Measurements from ENCODE around the gene SSNA1. TPM values are rescaled to one million over a fixed set of nuclear protein-coding genes. Genes with fewer than 3 reads are reported as not detected.

Gene SSNA1
- total RNA-seq, 1 experiment from 2014 or later: 62.3 TPM

- Mint-ChIP-seq H3K36me3 (ENCODE audit: insufficient read depth, unreplicated experiment) (peaks cover 45% of the 10 kb centered on the region), H3K4me3 (ENCODE audit: unreplicated experiment) (no peak overlapping the region), H3K27me3 (ENCODE audit: insufficient read depth, unreplicated experiment) (no peaks in the 10 kb centered on the region), H3K4me1 (ENCODE audit: low read depth, unreplicated experiment) (peaks cover 13% of the 10 kb centered on the region), H3K27ac (ENCODE audit: unreplicated experiment) (no peak overlapping the region), H3K9me3 (ENCODE audit: unreplicated experiment) (no peaks in the 10 kb centered on the region)
- peaks cover 7% of the 10 kb centered on the region; the same call in 1 of the 2 replicates for H3K4me1 ChIP-seq
- DNase-seq: no peak
- H3K9me3 ChIP-seq: no peaks in the 10 kb centered on the region
- no peak overlapping the region for H3K4me3 ChIP-seq (ENCODE audit: low read depth, low read length)
- H3K27me3 ChIP-seq (replicated peaks; ENCODE audit: control insufficient read depth, insufficient read depth, low read length): no peaks in the 10 kb centered on the region
- POLR2A ChIA-PET: no interaction called here
- H3K36me3 ChIP-seq (ENCODE audit: control insufficient read depth, insufficient read depth, low read length): peaks cover 2% of the 10 kb centered on the region
- BruUV-seq (replicated peaks): no TSS peak
- TF ChIP-seq CTCF (IDR thresholded peaks at IDR 0.05; ENCODE audit: insufficient read depth in 1 of 2, low read depth in 1 of 2, low read length in 1 of 2, severe bottlenecking in 1 of 2, unreplicated experiment in 1 of 2): no peak
- intact Hi-C loops (cut with micrococcal nuclease; ENCODE audit: unreplicated experiment): no loop called here
- CTCF ChIA-PET: no interaction called here
Measured at GRCh38 chr9:137183980-137184595, 4.4 kb upstream of the SSNA1 start.

- Histone ChIP-seq H3K4me3 (ENCODE audit: low read depth, low read length) (no peak overlapping the region), H3K4me1 (peaks cover 14% of the 10 kb centered on the region), H3K36me3 (ENCODE audit: control insufficient read depth, insufficient read depth, low read length) (peaks cover 2% of the 10 kb centered on the region), H3K9me3 (no peaks in the 10 kb centered on the region), H3K27me3 (replicated peaks; ENCODE audit: control insufficient read depth, insufficient read depth, low read length) (no peaks in the 10 kb centered on the region)
- peaks cover 43% of the 10 kb centered on the region for H3K36me3 Mint-ChIP-seq (ENCODE audit: insufficient read depth, unreplicated experiment)
- peaks cover 13% of the 10 kb centered on the region for H3K4me1 Mint-ChIP-seq (ENCODE audit: low read depth, unreplicated experiment)
- H3K4me3 Mint-ChIP-seq (ENCODE audit: unreplicated experiment): no peak overlapping the region
- no peaks in the 10 kb centered on the region for H3K9me3 Mint-ChIP-seq (ENCODE audit: unreplicated experiment)
- intact Hi-C loops (cut with micrococcal nuclease; ENCODE audit: unreplicated experiment): no loop called here
- no peak for DNase-seq
- CTCF ChIA-PET: no interaction called here
- TF ChIP-seq CTCF (IDR thresholded peaks at IDR 0.05; ENCODE audit: insufficient read depth in 1 of 2, low read depth in 1 of 2, low read length in 1 of 2, severe bottlenecking in 1 of 2, unreplicated experiment in 1 of 2): no peak
- POLR2A ChIA-PET: no interaction called here
- no TSS peak for BruUV-seq (replicated peaks)
- no peak overlapping the region for H3K27ac Mint-ChIP-seq (ENCODE audit: unreplicated experiment)
- H3K27me3 Mint-ChIP-seq (ENCODE audit: insufficient read depth, unreplicated experiment): no peaks in the 10 kb centered on the region
Measured at GRCh38 chr9:137184881-137185660, 3.4 kb upstream of the SSNA1 start.

GRCh38 chr9:137185921-137186320 is 2.6 kb upstream of the SSNA1 start:
- no peak for DNase-seq
- Mint-ChIP-seq H3K36me3 (ENCODE audit: insufficient read depth, unreplicated experiment) (peaks cover 51% of the 10 kb centered on the region), H3K9me3 (ENCODE audit: unreplicated experiment) (no peaks in the 10 kb centered on the region), H3K27ac (ENCODE audit: unreplicated experiment) (no peak overlapping the region), H3K27me3 (ENCODE audit: insufficient read depth, unreplicated experiment) (no peaks in the 10 kb centered on the region), H3K4me1 (ENCODE audit: low read depth, unreplicated experiment) (peaks cover 19% of the 10 kb centered on the region), H3K4me3 (ENCODE audit: unreplicated experiment) (no peak overlapping the region)
- Histone ChIP-seq H3K27me3 (replicated peaks; ENCODE audit: control insufficient read depth, insufficient read depth, low read length) (no peaks in the 10 kb centered on the region), H3K36me3 (ENCODE audit: control insufficient read depth, insufficient read depth, low read length) (peaks cover 2% of the 10 kb centered on the region), H3K4me3 (ENCODE audit: low read depth, low read length) (no peak overlapping the region), H3K4me1 (peaks cover 16% of the 10 kb centered on the region), H3K9me3 (no peaks in the 10 kb centered on the region)
- CTCF ChIA-PET: no interaction called here
- intact Hi-C loops (cut with micrococcal nuclease; ENCODE audit: unreplicated experiment): no loop called here
- POLR2A ChIA-PET: no interaction called here
- TF ChIP-seq CTCF (IDR thresholded peaks at IDR 0.05; ENCODE audit: insufficient read depth in 1 of 2, low read depth in 1 of 2, low read length in 1 of 2, severe bottlenecking in 1 of 2, unreplicated experiment in 1 of 2): no peak
- BruUV-seq (replicated peaks): no TSS peak

All from Caco-2 (cell line).